H1 (cell line): Measurements from ENCODE around the gene MINAR2.

Experiments used
- CTCF ChIP-seq, 3 experiments: IDR thresholded peaks; 1 replicate in 2 of 3; 2 replicates in 1 of 3; pipeline versions ENCODE4 v1.5.1 to v1.6.1; 2011; ENCODE audit warnings: low read length in 3 of 3, mild to moderate bottlenecking in 3 of 3, inconsistent platforms in 2 of 3, low read depth in 1 of 3, moderate library complexity in 1 of 3; ENCODE audit not compliant: insufficient read depth in 1 of 3; ENCODE audit errors: control extremely low read depth in 1 of 3
- EZH2 ChIP-seq: fragments of 200-600 bp; sonication (generic); IDR thresholded peaks from 2 replicates; pipeline ENCODE4 v1.7.1; 2012; ENCODE audit warnings: low read depth, mild to moderate bottlenecking, moderate library complexity, low read length, inconsistent platforms; ENCODE audit not compliant: severe bottlenecking
- GTF2F1 ChIP-seq: IDR thresholded peaks from 2 replicates; pipeline ENCODE4 v1.6.1; 2012; ENCODE audit warnings: low read depth, low read length, improper control_type of control experiment, borderline replicate concordance
- MAFK ChIP-seq: IDR thresholded peaks from 2 replicates; pipeline ENCODE4 v1.6.1; 2012; ENCODE audit warnings: low read depth, mild to moderate bottlenecking, improper control_type of control experiment, low read length
- POLR2AphosphoS5 ChIP-seq: IDR thresholded peaks from 2 replicates; pipeline ENCODE4 v1.6.1; 2011; ENCODE audit warnings: low read depth, low read length
- RAD21 ChIP-seq, 2 experiments: IDR thresholded peaks in 1 of 2; conservative IDR thresholded peaks in 1 of 2; 2 replicates each; pipeline ENCODE4 v1.6.1; 2011; ENCODE audit warnings: low read depth in 2 of 2, low read length in 2 of 2, improper control_type of control experiment in 1 of 2, inconsistent platforms in 1 of 2, mild to moderate bottlenecking in 1 of 2, moderate library complexity in 1 of 2
- SRF ChIP-seq: IDR thresholded peaks from 2 replicates; pipeline ENCODE4 v1.6.1; 2011; ENCODE audit warnings: mild to moderate bottlenecking, low read depth, low read length, moderate library complexity
- TAF1 ChIP-seq: IDR thresholded peaks from 2 replicates; pipeline ENCODE4 v1.6.1; 2011; ENCODE audit warnings: mild to moderate bottlenecking, low read depth, low read length
- USF2 ChIP-seq: IDR thresholded peaks from 2 replicates; pipeline ENCODE4 v1.6.1; 2011; ENCODE audit warnings: low read length, improper control_type of control experiment

GRCh38 chr5:129763651-129764050, 15.8 kb downstream of the MINAR2 start:
- no peak for TF ChIP-seq SRF
- no peak for TF ChIP-seq CTCF (IDR thresholded peaks at IDR 0.05; ENCODE audit: control extremely low read depth in 1 of 3, insufficient read depth in 1 of 3, low read depth in 1 of 3, low read length in 3 of 3)
- TF ChIP-seq TAF1, result no peak
- no peak for TF ChIP-seq POLR2AphosphoS5
- TF ChIP-seq GTF2F1, result no peak
- no peak for TF ChIP-seq MAFK
- no peak for TF ChIP-seq EZH2
- no peak for TF ChIP-seq RAD21 (IDR thresholded peaks at IDR 0.05 in 1 of 2, conservative IDR thresholded peaks at IDR 0.05 in 1 of 2; ENCODE audit: low read depth in 2 of 2, low read length in 2 of 2)
- TF ChIP-seq USF2, result no peak
